Erythroblast (primary cell): ENCODE data around the gene EML1.

Experiments
- GATA1 ChIP-seq: IDR thresholded peaks from 2 replicates; pipeline ENCODE4 v1.6.1; 2011; ENCODE audit warnings: low read depth, mild to moderate bottlenecking, control low read depth, low read length, moderate library complexity
- POLR2A ChIP-seq: IDR thresholded peaks from 2 replicates; pipeline ENCODE4 v1.6.1; 2011; ENCODE audit warnings: mild to moderate bottlenecking, low read length

GRCh38 chr14:99916091-99916383 is 122.8 kb downstream of the EML1 start:
- TF ChIP-seq POLR2A (no peak), GATA1 (no peak)
